Measurements from ENCODE around the gene NAGLU.

DNA sequence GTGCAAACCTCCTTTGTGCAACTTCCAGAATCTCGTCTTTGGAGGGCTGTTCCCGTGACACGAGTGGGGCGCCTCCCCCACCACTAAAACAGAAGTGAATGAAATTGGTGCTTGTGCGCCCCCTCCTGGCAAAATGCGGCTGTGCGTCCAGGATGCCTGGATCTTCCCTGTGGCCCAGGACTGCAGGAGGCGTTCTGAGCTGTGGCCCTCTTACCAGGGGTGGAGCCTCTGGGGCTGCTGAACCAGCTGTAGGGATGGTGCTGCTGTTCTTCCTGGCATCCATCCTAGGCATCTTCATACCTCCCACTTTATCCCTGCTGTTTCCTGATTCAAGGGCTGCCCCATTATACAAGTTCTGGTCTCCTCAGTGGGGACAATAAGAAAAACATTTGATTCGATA lies 18.5 kb upstream of the NAGLU start:
- TF ChIP-seq POLR2AphosphoS5 (IDR thresholded peaks at IDR 0.05; ENCODE audit: low read depth, low read length): no peak
- TF ChIP-seq, protein P1, sequence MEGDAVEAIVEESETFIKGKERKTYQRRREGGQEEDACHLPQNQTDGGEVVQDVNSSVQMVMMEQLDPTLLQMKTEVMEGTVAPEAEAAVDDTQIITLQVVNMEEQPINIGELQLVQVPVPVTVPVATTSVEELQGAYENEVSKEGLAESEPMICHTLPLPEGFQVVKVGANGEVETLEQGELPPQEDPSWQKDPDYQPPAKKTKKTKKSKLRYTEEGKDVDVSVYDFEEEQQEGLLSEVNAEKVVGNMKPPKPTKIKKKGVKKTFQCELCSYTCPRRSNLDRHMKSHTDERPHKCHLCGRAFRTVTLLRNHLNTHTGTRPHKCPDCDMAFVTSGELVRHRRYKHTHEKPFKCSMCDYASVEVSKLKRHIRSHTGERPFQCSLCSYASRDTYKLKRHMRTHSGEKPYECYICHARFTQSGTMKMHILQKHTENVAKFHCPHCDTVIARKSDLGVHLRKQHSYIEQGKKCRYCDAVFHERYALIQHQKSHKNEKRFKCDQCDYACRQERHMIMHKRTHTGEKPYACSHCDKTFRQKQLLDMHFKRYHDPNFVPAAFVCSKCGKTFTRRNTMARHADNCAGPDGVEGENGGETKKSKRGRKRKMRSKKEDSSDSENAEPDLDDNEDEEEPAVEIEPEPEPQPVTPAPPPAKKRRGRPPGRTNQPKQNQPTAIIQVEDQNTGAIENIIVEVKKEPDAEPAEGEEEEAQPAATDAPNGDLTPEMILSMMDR (IDR thresholded peaks at IDR 0.05): peak; percentile 98
